Small intestine (tissue), 7 donors: ENCODE results near the gene FAM53A. TPM values are rescaled to one million over a fixed set of nuclear protein-coding genes. Genes with fewer than 3 reads are reported as not detected.

Experiments used
- DNase-seq, 2 donors: peaks; one replicate each; pipeline versions ENCODE4 v3.0.0 to v3.0.0-alpha.2; 2013
- FAIRE-seq: peaks from 2 replicates; lab custom pipeline; 2012; peaks lifted over from hg19 to GRCh38; lab: Jason Lieb, UNC
- H3K27ac ChIP-seq, 3 donors: one replicate each; pipeline ENCODE4 v1.5.1; 2013; ENCODE audit warnings: low read length in 2 of 3, mild to moderate bottlenecking in 2 of 3, control low read depth in 1 of 3, inconsistent platforms in 1 of 3, low read depth in 1 of 3, moderate library complexity in 1 of 3
- H3K27me3 ChIP-seq, 3 donors: one replicate each; pipeline ENCODE4 v1.6.1; 2013; ENCODE audit warnings: low read length in 3 of 3, inconsistent platforms in 1 of 3; ENCODE audit not compliant: control insufficient read depth in 3 of 3, insufficient read depth in 3 of 3
- H3K36me3 ChIP-seq, 3 donors: one replicate each; pipeline ENCODE4 v1.6.1; 2013; ENCODE audit warnings: low read length in 3 of 3, inconsistent platforms in 1 of 3, low read depth in 1 of 3, mild to moderate bottlenecking in 1 of 3, moderate library complexity in 1 of 3; ENCODE audit not compliant: control insufficient read depth in 3 of 3, insufficient read depth in 2 of 3
- H3K4me1 ChIP-seq, 3 donors: one replicate each; pipeline ENCODE4 v1.6.1; 2013; ENCODE audit warnings: low read length in 2 of 3, inconsistent platforms in 1 of 3, low read depth in 1 of 3, mild to moderate bottlenecking in 1 of 3, moderate library complexity in 1 of 3; ENCODE audit not compliant: control insufficient read depth in 3 of 3, insufficient read depth in 2 of 3
- H3K4me3 ChIP-seq, 3 donors: one replicate each; pipeline ENCODE4 v1.5.1; 2013; ENCODE audit warnings: low read length in 3 of 3, control low read depth in 1 of 3, inconsistent platforms in 1 of 3, low read depth in 1 of 3, mild to moderate bottlenecking in 1 of 3, moderate library complexity in 1 of 3
- H3K9me3 ChIP-seq, 2 donors: one replicate each; pipeline ENCODE4 v1.6.1; 2013; ENCODE audit warnings: low read depth in 1 of 2, low read length in 1 of 2; ENCODE audit not compliant: control insufficient read depth in 2 of 2, insufficient read depth in 1 of 2
- WGBS, 3 donors: extraction: QIAGEN DNeasy Blood & Tissue Kit; methylation state at CpG; one replicate each; pipeline ENCODE4 v1.1.7; 2013; 5-methylcytosine and 5-hydroxymethylcytosine counted together
- polyA plus RNA-seq, 4 donors: library from polyadenylated mRNA; stranded (reverse) in 3 of 4; unstranded in 1 of 4; fragments of 200-250 nt in 3 of 4; fragments of 120-200 nt in 1 of 4; gene quantifications; one replicate each; pipeline versions ENCODE4 v1.2.1 to v1.2.3, GENCODE V29; 2013
- donor health status: healthy with polysubstance abuse.
- donor health status: control.
- donor health status: control.
- donor health status: Bipolar disorder and iron deficiency.
- donor health status: healthy.

The FAM53A gene
- polyA plus RNA-seq, 4 donors = 0.27 to 1.1 (median 0.97) TPM; not detected in 1

- H3K4me3 ChIP-seq = peak overlapping the region; percentile 65 to 92 (median 67)
- no peak for FAIRE-seq
- no peaks in the 10 kb centered on the region for H3K9me3 ChIP-seq
- peaks cover 0 to 46% (median 3%) of the 10 kb centered on the region in 3 donors for H3K36me3 ChIP-seq
- peaks cover 0 to 21% (median 0%) of the 10 kb centered on the region in 3 donors for H3K4me1 ChIP-seq
- WGBS, 3 donors = 5 to 15% (median 6%) methylated on average over 35 of the region's 35 CpGs
- H3K27ac ChIP-seq = peak overlapping the region; percentile 78 to 100 (median 90)
- DNase-seq = no peak
- H3K27me3 ChIP-seq = no peaks in the 10 kb centered on the region
These were observed 29.1 kb upstream of the FAM53A start for GRCh38 chr4:1713003-1713851.

- H3K36me3 ChIP-seq = peaks cover 0 to 42% (median 3%) of the 10 kb centered on the region in 3 donors
- no peaks in the 10 kb centered on the region for H3K27me3 ChIP-seq
- H3K4me1 ChIP-seq = peaks cover 0 to 21% (median 0%) of the 10 kb centered on the region in 3 donors
- FAIRE-seq (no peak), DNase-seq (peak; percentile 98)
- WGBS, 3 donors = 0% methylated on average over 64 to 98 of the region's 98 CpGs
- peak within 1 kb of the TSS; percentile 90 to 100 (median 98) for H3K27ac ChIP-seq
- H3K9me3 ChIP-seq = no peaks in the 10 kb centered on the region
- H3K4me3 ChIP-seq = peak within 1 kb of the TSS; percentile 67 to 92 (median 89)
These were observed 28.3 kb upstream of the FAM53A start, which contains the start of gene SLBP for GRCh38 chr4:1712216-1713002. SLBP (minus strand) TSS chr4:1712319; CDS start chr4:1712188, 131 bp downstream.

GRCh38 chr4:1711571-1712215, 27.6 kb upstream of the FAM53A start:
- 1% methylated on average over 52 to 85 of the region's 85 CpGs for WGBS, 3 donors
- peak overlapping the region; percentile 51 to 89 (median 67) for H3K4me3 ChIP-seq
- no peaks in the 10 kb centered on the region for H3K27me3 ChIP-seq
- peaks cover 0 to 36% (median 0%) of the 10 kb centered on the region in 3 donors for H3K36me3 ChIP-seq
- FAIRE-seq = no peak
- DNase-seq = peak; percentile 57 to 79
- H3K4me1 ChIP-seq = peaks cover 0 to 21% (median 0%) of the 10 kb centered on the region in 3 donors
- H3K9me3 ChIP-seq = no peaks in the 10 kb centered on the region
- peak overlapping the region; percentile 76 to 100 (median 98) for H3K27ac ChIP-seq

GRCh38 chr4:1711055-1711570, 27.0 kb upstream of the FAM53A start:
- Histone ChIP-seq H3K4me3 (peak overlapping the region; percentile 51 to 89 (median 67)), H3K9me3 (no peaks in the 10 kb centered on the region), H3K27me3 (no peaks in the 10 kb centered on the region), H3K4me1 (peaks cover 0 to 21% (median 0%) of the 10 kb centered on the region in 3 donors), H3K36me3 (peaks cover 0 to 36% (median 4%) of the 10 kb centered on the region in 3 donors), H3K27ac (peak overlapping the region; percentile 76 to 100 (median 98))
- no peak for FAIRE-seq
- 2 to 11% (median 5%) methylated on average over 22 of the region's 22 CpGs for WGBS, 3 donors
- DNase-seq = no peak

- WGBS, 3 donors = 12 to 47% (median 26%) methylated on average over 1 of the region's 1 CpG
- H3K9me3 ChIP-seq = no peaks in the 10 kb centered on the region
- no peak for DNase-seq
- peaks cover 0 to 21% (median 0%) of the 10 kb centered on the region in 3 donors for H3K4me1 ChIP-seq
- peaks cover 0 to 29% (median 8%) of the 10 kb centered on the region in 3 donors for H3K36me3 ChIP-seq
- FAIRE-seq = no peak
- no peaks in the 10 kb centered on the region for H3K27me3 ChIP-seq
- H3K4me3 ChIP-seq = no peak overlapping the region
- no peak overlapping the region for H3K27ac ChIP-seq
These were observed 24.5 kb upstream of the FAM53A start for GRCh38 chr4:1708581-1708980.

GRCh38 chr4:1706358-1706757, 22.2 kb upstream of the FAM53A start:
- H3K4me3 ChIP-seq = no peak overlapping the region
- no peak overlapping the region for H3K27ac ChIP-seq
- peaks cover 4 to 41% (median 13%) of the 10 kb centered on the region in 3 donors for H3K36me3 ChIP-seq
- 87 to 95% (median 92%) methylated on average over 6 of the region's 6 CpGs for WGBS, 3 donors
- DNase-seq = no peak
- no peak for FAIRE-seq
- H3K4me1 ChIP-seq = peaks cover 0 to 17% (median 0%) of the 10 kb centered on the region in 3 donors
- H3K9me3 ChIP-seq = no peaks in the 10 kb centered on the region
- no peaks in the 10 kb centered on the region for H3K27me3 ChIP-seq

GRCh38 chr4:1705732-1706131, 21.6 kb upstream of the FAM53A start:
- FAIRE-seq (no peak), DNase-seq (no peak)
- H3K36me3 ChIP-seq = peaks cover 4 to 44% (median 13%) of the 10 kb centered on the region in 3 donors
- no peak overlapping the region for H3K27ac ChIP-seq
- no peaks in the 10 kb centered on the region for H3K27me3 ChIP-seq
- peaks cover 0 to 12% (median 0%) of the 10 kb centered on the region in 3 donors for H3K4me1 ChIP-seq
- WGBS, 3 donors = 97 to 100% (median 97%) methylated on average over 6 of the region's 6 CpGs
- H3K4me3 ChIP-seq = no peak overlapping the region
- no peaks in the 10 kb centered on the region for H3K9me3 ChIP-seq
